Nephron (organoid): Measurements from ENCODE around the gene SRSF1.

ENCODE experiments used
- H3K27ac Mint-ChIP-seq, 3 experiments: 2 replicates each; pipeline ENCODE4 v1.8.0; 2020; ENCODE audit warnings: mixed read lengths in 3 of 3, mild to moderate bottlenecking in 2 of 3, moderate library complexity in 1 of 3
- H3K27me3 Mint-ChIP-seq: 2 replicates; pipeline ENCODE4 v1.8.0; 2021; ENCODE audit warnings: low read depth, mild to moderate bottlenecking, moderate library complexity, mixed read lengths
- H3K36me3 Mint-ChIP-seq: 2 replicates; pipeline ENCODE4 v1.8.0; 2020; ENCODE audit warnings: low read depth, mixed read lengths
- H3K4me1 Mint-ChIP-seq: 2 replicates; pipeline ENCODE4 v1.8.0; 2020; ENCODE audit warnings: mixed read lengths
- H3K4me3 Mint-ChIP-seq, 3 experiments: 2 replicates each; pipeline ENCODE4 v1.8.0; 2020; ENCODE audit warnings: mild to moderate bottlenecking in 3 of 3, mixed read lengths in 3 of 3, moderate library complexity in 2 of 3
- H3K9me3 Mint-ChIP-seq: 2 replicates; pipeline ENCODE4 v1.8.0; 2020; ENCODE audit warnings: mixed read lengths
- TF ChIP-seq, protein P1 (sequence below), 3 experiments: fragments of 200-600 bp; sonication (generic); IDR thresholded peaks; one replicate each; pipeline ENCODE4 v1.5.0; 2021; ENCODE audit warnings: antibody characterized with exemption in 3 of 3; ENCODE audit not compliant: unreplicated experiment in 3 of 3

SRSF1 gene

DNA sequence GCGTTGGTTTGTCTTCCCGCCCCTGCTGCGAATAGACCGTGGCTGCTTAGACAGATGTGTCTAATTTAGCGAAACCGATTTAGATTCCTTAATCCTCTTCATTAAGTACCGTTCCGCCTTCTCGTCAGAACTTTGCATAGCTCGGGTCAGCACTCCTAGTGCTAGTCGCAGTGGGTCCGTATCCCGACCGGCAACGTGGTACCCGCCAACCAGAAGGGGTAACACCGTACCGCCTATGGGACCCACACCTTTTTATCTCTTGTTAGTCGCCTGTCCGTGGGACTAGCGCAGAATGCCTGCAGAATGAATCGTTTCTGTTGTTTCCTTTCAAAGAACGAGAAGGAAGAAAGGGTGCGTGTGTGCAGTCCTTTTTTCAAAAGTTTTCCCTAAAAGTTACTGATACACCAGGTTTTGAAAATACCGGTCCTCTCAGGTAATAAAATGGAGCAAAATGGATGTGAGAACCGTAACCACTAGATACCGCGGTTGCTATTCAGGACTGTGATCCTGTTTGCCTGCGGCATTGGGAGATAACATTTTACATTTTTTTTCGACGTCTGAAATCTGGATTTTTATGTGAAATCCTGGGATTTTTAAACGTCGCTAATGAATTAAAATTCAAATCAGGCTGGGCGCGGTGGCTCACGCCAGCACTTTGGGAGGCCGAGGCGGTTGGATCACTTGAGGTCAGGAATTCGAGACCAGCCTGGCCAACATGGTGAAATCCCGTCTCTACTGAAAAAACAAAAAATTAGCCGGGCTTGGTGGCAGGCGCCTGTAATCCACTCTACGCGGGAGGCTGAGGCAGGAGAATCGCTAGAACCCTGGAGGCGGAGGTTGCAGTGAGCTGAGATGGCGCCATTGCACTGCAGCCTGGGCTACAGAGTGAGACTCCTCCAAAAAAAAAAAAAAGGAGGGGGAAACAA lies 998 bp upstream of the SRSF1 start:
- Mint-ChIP-seq H3K9me3 (no peaks in the 10 kb centered on the region), H3K27ac (peak overlapping the region; percentile 99 to 100 (median 99)), H3K36me3 (peaks cover 42% of the 10 kb centered on the region), H3K4me3 (peak overlapping the region; percentile 99 to 100 (median 100)), H3K27me3 (no peaks in the 10 kb centered on the region), H3K4me1 (peaks cover 46% of the 10 kb centered on the region)
- TF ChIP-seq, protein P1, sequence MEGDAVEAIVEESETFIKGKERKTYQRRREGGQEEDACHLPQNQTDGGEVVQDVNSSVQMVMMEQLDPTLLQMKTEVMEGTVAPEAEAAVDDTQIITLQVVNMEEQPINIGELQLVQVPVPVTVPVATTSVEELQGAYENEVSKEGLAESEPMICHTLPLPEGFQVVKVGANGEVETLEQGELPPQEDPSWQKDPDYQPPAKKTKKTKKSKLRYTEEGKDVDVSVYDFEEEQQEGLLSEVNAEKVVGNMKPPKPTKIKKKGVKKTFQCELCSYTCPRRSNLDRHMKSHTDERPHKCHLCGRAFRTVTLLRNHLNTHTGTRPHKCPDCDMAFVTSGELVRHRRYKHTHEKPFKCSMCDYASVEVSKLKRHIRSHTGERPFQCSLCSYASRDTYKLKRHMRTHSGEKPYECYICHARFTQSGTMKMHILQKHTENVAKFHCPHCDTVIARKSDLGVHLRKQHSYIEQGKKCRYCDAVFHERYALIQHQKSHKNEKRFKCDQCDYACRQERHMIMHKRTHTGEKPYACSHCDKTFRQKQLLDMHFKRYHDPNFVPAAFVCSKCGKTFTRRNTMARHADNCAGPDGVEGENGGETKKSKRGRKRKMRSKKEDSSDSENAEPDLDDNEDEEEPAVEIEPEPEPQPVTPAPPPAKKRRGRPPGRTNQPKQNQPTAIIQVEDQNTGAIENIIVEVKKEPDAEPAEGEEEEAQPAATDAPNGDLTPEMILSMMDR (IDR thresholded peaks at IDR 0.05; ENCODE audit: unreplicated experiment in 3 of 3), result no peak

DNA sequence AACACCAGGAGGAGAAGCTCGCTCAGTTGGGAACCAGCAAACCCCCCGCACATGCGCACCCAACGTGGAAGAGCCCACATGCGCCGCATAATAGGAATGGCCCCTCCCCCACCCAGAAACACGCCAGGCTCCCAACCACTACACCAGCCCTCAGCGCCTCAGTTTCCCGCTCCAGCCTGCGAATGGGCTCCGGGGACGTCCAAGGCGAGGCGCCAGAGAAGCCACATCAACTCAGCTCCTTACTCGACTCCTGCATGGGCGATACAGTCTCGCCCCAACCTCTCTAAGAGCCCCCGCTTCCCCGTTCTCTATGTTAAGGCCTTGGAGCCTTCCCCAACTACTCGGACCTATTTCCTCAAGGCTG lies 504 bp downstream of the SRSF1 start:
- TF ChIP-seq, protein P1 (IDR thresholded peaks at IDR 0.05; ENCODE audit: unreplicated experiment in 3 of 3), result no peak
- H3K4me1 Mint-ChIP-seq, result peaks cover 54% of the 10 kb centered on the region
- H3K27me3 Mint-ChIP-seq, result no peaks in the 10 kb centered on the region
- peak overlapping the region; percentile 99 to 100 (median 100) for H3K4me3 Mint-ChIP-seq
- peaks cover 54% of the 10 kb centered on the region for H3K36me3 Mint-ChIP-seq
- no peaks in the 10 kb centered on the region for H3K9me3 Mint-ChIP-seq
- H3K27ac Mint-ChIP-seq, result peak overlapping the region; percentile 99 to 100 (median 99)

DNA sequence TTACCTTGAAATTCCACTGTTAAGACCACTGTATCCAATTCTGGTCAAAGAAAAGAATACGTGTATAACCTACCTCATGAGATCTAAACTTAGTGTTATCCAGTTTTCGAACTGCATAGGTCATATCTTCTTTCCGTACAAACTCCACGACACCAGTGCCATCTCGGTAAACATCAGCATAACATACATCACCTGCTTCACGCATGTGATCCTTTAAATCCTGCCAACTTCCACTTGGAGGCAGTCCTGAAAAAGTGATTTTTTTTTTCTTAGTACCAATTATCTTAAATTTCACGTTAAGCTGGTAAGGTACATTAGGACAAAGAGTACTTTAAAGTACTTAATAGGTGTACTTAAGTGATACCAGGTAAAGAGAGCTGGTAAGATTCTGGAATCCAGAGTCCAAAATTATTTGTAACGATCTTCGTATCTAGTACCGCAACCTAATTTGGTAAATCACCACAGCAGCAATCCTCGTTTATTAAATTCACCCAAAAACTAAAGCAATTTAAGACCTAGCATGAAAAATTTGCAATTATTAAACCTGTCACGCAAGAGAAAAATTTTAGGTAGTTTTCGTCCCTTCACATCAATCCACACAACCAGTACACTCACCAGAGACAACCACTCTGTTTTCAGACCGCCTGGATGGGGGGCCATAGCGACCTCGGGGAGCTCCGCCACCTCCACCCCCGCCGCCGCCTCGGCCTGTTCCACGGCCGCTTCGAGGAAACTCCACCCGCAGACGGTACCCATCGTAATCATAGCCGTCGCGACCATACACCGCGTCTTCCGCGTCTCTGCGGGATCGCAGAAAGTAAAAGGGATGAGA lies 1.1 kb downstream of the SRSF1 start:
- Mint-ChIP-seq H3K27ac (peak overlapping the region; percentile 99 to 100 (median 99)), H3K27me3 (no peaks in the 10 kb centered on the region), H3K4me1 (peaks cover 54% of the 10 kb centered on the region), H3K9me3 (no peaks in the 10 kb centered on the region), H3K36me3 (peaks cover 57% of the 10 kb centered on the region), H3K4me3 (peak overlapping the region; percentile 99 to 100 (median 100))
- TF ChIP-seq, protein P1 (IDR thresholded peaks at IDR 0.05; ENCODE audit: unreplicated experiment in 3 of 3), result no peak

DNA sequence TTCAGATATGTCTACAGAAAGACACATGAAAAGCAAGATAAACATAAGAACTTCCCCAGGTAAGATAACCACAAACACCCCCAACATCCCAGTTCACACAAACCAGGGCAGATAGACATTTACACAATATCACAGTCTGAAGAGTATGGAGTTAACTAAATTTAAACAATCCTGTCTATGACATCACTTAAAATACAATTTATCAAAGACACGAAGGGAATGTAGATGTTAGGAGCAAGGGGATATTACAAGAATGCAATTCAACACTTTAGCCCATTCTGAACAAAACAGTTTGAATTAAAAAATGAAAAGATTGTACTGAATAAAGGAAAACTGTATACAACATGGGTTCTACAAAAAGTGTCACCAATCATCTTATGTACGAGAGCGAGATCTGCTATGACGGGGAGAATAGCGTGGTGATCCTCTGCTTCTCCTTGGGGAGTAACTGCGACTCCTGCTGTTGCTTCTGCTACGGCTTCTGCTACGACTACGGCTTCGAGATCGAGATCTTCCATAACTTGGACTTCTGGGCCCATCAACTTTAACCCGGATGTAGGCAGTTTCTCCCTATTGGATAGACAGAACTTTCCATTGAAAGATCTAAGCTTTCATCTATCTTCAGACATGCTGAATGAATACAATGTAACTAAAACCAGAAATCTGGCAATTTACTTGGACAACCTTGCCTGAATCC lies 1.9 kb downstream of the SRSF1 start:
- H3K4me3 Mint-ChIP-seq, result peak overlapping the region; percentile 99 to 100 (median 100)
- H3K36me3 Mint-ChIP-seq, result peaks cover 58% of the 10 kb centered on the region
- H3K4me1 Mint-ChIP-seq, result peaks cover 54% of the 10 kb centered on the region
- peak overlapping the region; percentile 99 to 100 (median 99) for H3K27ac Mint-ChIP-seq
- no peaks in the 10 kb centered on the region for H3K27me3 Mint-ChIP-seq
- TF ChIP-seq, protein P1 (IDR thresholded peaks at IDR 0.05; ENCODE audit: unreplicated experiment in 3 of 3), result no peak
- no peaks in the 10 kb centered on the region for H3K9me3 Mint-ChIP-seq

DNA sequence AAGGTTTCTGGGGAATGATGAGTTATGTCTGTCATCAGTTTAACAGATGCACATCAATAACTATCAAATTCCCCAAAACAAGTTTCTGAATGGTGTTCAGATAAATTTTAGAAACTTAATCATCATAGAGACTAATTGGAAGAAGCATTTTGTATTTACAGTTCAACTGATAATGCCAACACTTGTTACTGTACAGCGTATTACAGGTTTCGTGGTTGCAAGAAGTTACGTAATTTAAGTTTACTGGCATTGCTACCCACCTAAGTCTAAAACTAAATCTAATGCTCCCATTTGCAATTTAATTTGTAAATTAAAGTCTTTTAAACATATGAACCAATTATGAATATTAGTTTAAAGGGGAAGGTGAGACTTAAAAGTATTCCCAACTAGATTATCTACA lies 3.0 kb downstream of the SRSF1 start:
- TF ChIP-seq, protein P1 (IDR thresholded peaks at IDR 0.05; ENCODE audit: unreplicated experiment in 3 of 3), result no peak
- H3K9me3 Mint-ChIP-seq, result no peaks in the 10 kb centered on the region
- peak overlapping the region; percentile 54 to 71 (median 70) for H3K4me3 Mint-ChIP-seq
- H3K27me3 Mint-ChIP-seq, result no peaks in the 10 kb centered on the region
- peaks cover 64% of the 10 kb centered on the region for H3K36me3 Mint-ChIP-seq
- H3K4me1 Mint-ChIP-seq, result peaks cover 60% of the 10 kb centered on the region
- H3K27ac Mint-ChIP-seq, result no peak overlapping the region
